ENCODE data around the gene CISD1.

The CISD1 gene

GRCh38 chr10:58316874-58317273, 47.9 kb downstream of the CISD1 start:
- no peak for DNase-seq

GRCh38 chr10:58318346-58318745, 49.4 kb downstream of the CISD1 start:
- DNase-seq = no peak

- DNase-seq = no peak
Observed at GRCh38 chr10:58319599-58319998, 50.6 kb downstream of the CISD1 start.

- no peak for DNase-seq
Observed at GRCh38 chr10:58320351-58321049, 51.5 kb downstream of the CISD1 start.

GRCh38 chr10:58322072-58322834, 53.3 kb downstream of the CISD1 start:
- no peak for DNase-seq

GRCh38 chr10:58322835-58323209, 53.9 kb downstream of the CISD1 start:
- no peak for DNase-seq

- DNase-seq = no peak
Observed at GRCh38 chr10:58326967-58327381, 58.0 kb downstream of the CISD1 start.

GRCh38 chr10:58328233-58328632, 59.3 kb downstream of the CISD1 start:
- DNase-seq = no peak

GRCh38 chr10:58330431-58330830, 61.5 kb downstream of the CISD1 start:
- no peak for DNase-seq

- DNase-seq = no peak
Observed at GRCh38 chr10:58331646-58332045, 62.7 kb downstream of the CISD1 start.

GRCh38 chr10:58334817-58335305, 65.9 kb downstream of the CISD1 start, which contains the start of gene UBE2D1:
TSS of gene UBE2D1 (plus strand) at chr10:58335006. CDS start at chr10:58335202, 196 bp downstream.
- DNase-seq = peak; percentile 22 to 32

- no peak for DNase-seq
Observed at GRCh38 chr10:58335306-58336005, 66.5 kb downstream of the CISD1 start.

GRCh38 chr10:58336242-58336641, 67.3 kb downstream of the CISD1 start:
- DNase-seq = no peak
